ENCODE measurements around the gene TUT7.

The TUT7 gene

DNA sequence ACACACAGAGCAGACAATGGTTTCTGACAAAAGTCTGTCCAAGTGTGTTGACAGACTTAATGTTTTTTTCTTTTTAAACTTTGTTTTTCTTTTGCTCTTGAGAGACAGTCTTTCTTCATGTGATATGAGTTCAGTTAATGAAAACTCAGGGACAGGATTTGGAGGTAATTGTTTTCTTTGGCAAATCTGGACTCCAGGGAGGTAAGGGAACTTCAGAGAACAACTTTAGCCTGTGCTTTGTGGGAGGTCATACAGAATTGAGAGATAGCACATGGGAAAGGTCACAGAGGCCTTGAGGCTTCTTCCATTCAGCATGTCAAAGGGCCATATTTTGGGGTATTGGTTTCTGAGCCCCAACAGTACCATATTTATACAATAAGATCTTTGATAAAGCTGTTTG, 104.1 kb downstream of the TUT7 start:
- TF ChIP-seq FOXP2 (optimal IDR thresholded peaks at IDR 0.05; ENCODE audit: borderline replicate concordance, extremely low read depth, extremely low read length, insufficient read depth) (no peak), SIN3A (IDR thresholded peaks at IDR 0.05; ENCODE audit: borderline replicate concordance, insufficient read depth, low read length) (no peak), TAF1 (IDR thresholded peaks at IDR 0.05; ENCODE audit: borderline replicate concordance, insufficient read depth, low read length) (no peak), REST (IDR thresholded peaks at IDR 0.05; ENCODE audit: insufficient read depth in 1 of 2, low read depth in 2 of 2, low read length in 2 of 2) (no peak), POLR2AphosphoS5 (IDR thresholded peaks at IDR 0.05; ENCODE audit: low read depth, low read length) (no peak)

- no peak for TF ChIP-seq SIN3A (IDR thresholded peaks at IDR 0.05; ENCODE audit: borderline replicate concordance, insufficient read depth, low read length)
- no peak for TF ChIP-seq REST (IDR thresholded peaks at IDR 0.05; ENCODE audit: insufficient read depth in 1 of 2, low read depth in 2 of 2, low read length in 2 of 2)
- TF ChIP-seq POLR2AphosphoS5 (IDR thresholded peaks at IDR 0.05; ENCODE audit: low read depth, low read length), result no peak
Measured at GRCh38 chr9:86248746-86249145, 105.5 kb downstream of the TUT7 start.

DNA sequence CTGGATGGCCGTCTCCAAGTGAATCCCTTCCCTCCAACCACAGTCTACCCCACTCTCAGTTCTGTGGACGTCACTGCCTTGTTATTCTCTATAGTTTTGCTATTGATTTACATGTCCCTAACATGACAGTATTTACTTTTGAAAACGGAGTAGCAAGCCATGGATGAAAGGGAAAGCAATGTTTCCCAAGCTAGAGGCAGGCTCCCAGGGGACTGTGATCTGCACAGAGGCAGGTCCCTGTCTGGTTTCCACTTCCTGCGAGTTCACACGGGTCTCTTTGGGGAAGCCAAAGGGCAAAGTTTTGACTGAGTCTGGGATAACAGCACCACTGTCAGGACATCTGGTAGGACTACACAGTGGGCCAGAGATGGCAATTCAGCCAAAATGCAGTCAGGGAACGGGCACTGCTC, 107.5 kb downstream of the TUT7 start:
- TF ChIP-seq FOXP2 (optimal IDR thresholded peaks at IDR 0.05; ENCODE audit: borderline replicate concordance, extremely low read depth, extremely low read length, insufficient read depth) (no peak), REST (IDR thresholded peaks at IDR 0.05; ENCODE audit: insufficient read depth in 1 of 2, low read depth in 2 of 2, low read length in 2 of 2) (no peak), POLR2AphosphoS5 (IDR thresholded peaks at IDR 0.05; ENCODE audit: low read depth, low read length) (no peak), SIN3A (IDR thresholded peaks at IDR 0.05; ENCODE audit: borderline replicate concordance, insufficient read depth, low read length) (no peak), TAF1 (IDR thresholded peaks at IDR 0.05; ENCODE audit: borderline replicate concordance, insufficient read depth, low read length) (no peak)

GRCh38 chr9:86242071-86242470, 112.1 kb downstream of the TUT7 start:
- TF ChIP-seq POLR2AphosphoS5 (IDR thresholded peaks at IDR 0.05; ENCODE audit: low read depth, low read length), result no peak
- TF ChIP-seq TAF1 (IDR thresholded peaks at IDR 0.05; ENCODE audit: borderline replicate concordance, insufficient read depth, low read length), result no peak
- no peak for TF ChIP-seq FOXP2 (optimal IDR thresholded peaks at IDR 0.05; ENCODE audit: borderline replicate concordance, extremely low read depth, extremely low read length, insufficient read depth)
- TF ChIP-seq SIN3A (IDR thresholded peaks at IDR 0.05; ENCODE audit: borderline replicate concordance, insufficient read depth, low read length), result no peak
- no peak for TF ChIP-seq REST (IDR thresholded peaks at IDR 0.05; ENCODE audit: insufficient read depth in 1 of 2, low read depth in 2 of 2, low read length in 2 of 2)

- TF ChIP-seq SIN3A (IDR thresholded peaks at IDR 0.05; ENCODE audit: borderline replicate concordance, insufficient read depth, low read length), result no peak
- no peak for TF ChIP-seq TAF1 (IDR thresholded peaks at IDR 0.05; ENCODE audit: borderline replicate concordance, insufficient read depth, low read length)
- TF ChIP-seq POLR2AphosphoS5 (IDR thresholded peaks at IDR 0.05; ENCODE audit: low read depth, low read length), result no peak
- no peak for TF ChIP-seq REST (IDR thresholded peaks at IDR 0.05; ENCODE audit: insufficient read depth in 1 of 2, low read depth in 2 of 2, low read length in 2 of 2)
- no peak for TF ChIP-seq FOXP2 (optimal IDR thresholded peaks at IDR 0.05; ENCODE audit: borderline replicate concordance, extremely low read depth, extremely low read length, insufficient read depth)
Measured at GRCh38 chr9:86241216-86241615, 113.0 kb downstream of the TUT7 start.

Data from PFSK-1 (cell line).